Neutrophil (primary cell): ENCODE measurements around the gene WIZ.
A peak's percentile ranks its signal among the peaks of the same experiment; 100 is the strongest.
"Not testable (repeated sequence)": the region's sequence is repeated elsewhere in the genome, so short reads cannot be mapped to it uniquely, and the experiment has no call there.

Experiments
- H3K27ac ChIP-seq: fragments of 200-600 bp; sonication (generic); 2 replicates; pipeline ENCODE4 v1.5.1; 2016; ENCODE audit warnings: mild to moderate bottlenecking, moderate library complexity
- H3K27me3 ChIP-seq: fragments of 200-600 bp; sonication (generic); 2 replicates; pipeline ENCODE4 v1.6.0; 2016; ENCODE audit warnings: mild to moderate bottlenecking
- H3K36me3 ChIP-seq: fragments of 200-600 bp; sonication (generic); 2 replicates; pipeline ENCODE4 v1.5.1; 2017
- H3K4me1 ChIP-seq, 2 experiments: fragments of 200-600 bp in 1 of 2; sonication (generic) in 1 of 2; 1 replicate in 1 of 2; 2 replicates in 1 of 2; pipeline versions ENCODE4 v1.5.1 to v1.6.1; 2013 to 2016; ENCODE audit warnings: low read depth in 1 of 2, low read length in 1 of 2, mild to moderate bottlenecking in 1 of 2, moderate library complexity in 1 of 2; ENCODE audit not compliant: control insufficient read depth in 1 of 2, insufficient read depth in 1 of 2
- H3K4me3 ChIP-seq, 2 experiments: fragments of 200-600 bp in 1 of 2; sonication (generic) in 1 of 2; 1 replicate in 1 of 2; 2 replicates in 1 of 2; pipeline ENCODE4 v1.5.1; 2013 to 2016; ENCODE audit warnings: low read depth in 1 of 2, low read length in 1 of 2, mild to moderate bottlenecking in 1 of 2, moderate library complexity in 1 of 2
- H3K9me3 ChIP-seq: fragments of 200-600 bp; sonication (generic); 2 replicates; pipeline ENCODE4 v1.5.1; 2016
- CTCF ChIP-seq: fragments of 200-600 bp; sonication (generic); IDR thresholded peaks from 2 replicates; pipeline ENCODE4 v1.5.1; 2016; ENCODE audit warnings: antibody characterized with exemption

The WIZ gene

GRCh38 chr19:15475169-15475568 lies 25.4 kb upstream of the WIZ start:
- H3K4me1 ChIP-seq, result no peaks in the 10 kb centered on the region
- no peak overlapping the region for H3K4me3 ChIP-seq
- no peak for TF ChIP-seq CTCF
- no peaks in the 10 kb centered on the region for H3K9me3 ChIP-seq
- H3K27me3 ChIP-seq, result peaks cover 14% of the 10 kb centered on the region
- no peaks in the 10 kb centered on the region for H3K36me3 ChIP-seq
- H3K27ac ChIP-seq, result no peak overlapping the region

GRCh38 chr19:15473821-15474220 lies 24.1 kb upstream of the WIZ start:
- peaks cover 12% of the 10 kb centered on the region in 2 experiments for H3K4me1 ChIP-seq
- H3K9me3 ChIP-seq, H3K36me3 ChIP-seq, H3K4me3 ChIP-seq, H3K27ac ChIP-seq: not testable (repeated sequence)
- peaks cover 26% of the 10 kb centered on the region for H3K27me3 ChIP-seq

GRCh38 chr19:15471639-15472101 lies 21.9 kb upstream of the WIZ start:
- Histone ChIP-seq H3K9me3 (no peaks in the 10 kb centered on the region), H3K27me3 (peaks cover 35% of the 10 kb centered on the region), H3K4me3 (no peak overlapping the region), H3K36me3 (no peaks in the 10 kb centered on the region), H3K27ac (no peak overlapping the region), H3K4me1 (peaks cover 28 to 29% of the 10 kb centered on the region in 2 experiments)
- no peak for TF ChIP-seq CTCF

GRCh38 chr19:15469513-15470297 lies 19.9 kb upstream of the WIZ start:
- H3K4me3 ChIP-seq, result peak overlapping the region; percentile 59 to 67
- no peak for TF ChIP-seq CTCF
- H3K27ac ChIP-seq, result peak overlapping the region; percentile 38
- H3K36me3 ChIP-seq, result no peaks in the 10 kb centered on the region
- peaks cover 37 to 44% of the 10 kb centered on the region in 2 experiments for H3K4me1 ChIP-seq
- H3K9me3 ChIP-seq, result no peaks in the 10 kb centered on the region
- H3K27me3 ChIP-seq, result peaks cover 35% of the 10 kb centered on the region

GRCh38 chr19:15468675-15469512 lies 19.1 kb upstream of the WIZ start:
- H3K27me3 ChIP-seq, result peaks cover 35% of the 10 kb centered on the region
- peaks cover 43 to 47% of the 10 kb centered on the region in 2 experiments for H3K4me1 ChIP-seq
- TF ChIP-seq CTCF, result no peak
- peak overlapping the region; percentile 38 for H3K27ac ChIP-seq
- no peaks in the 10 kb centered on the region for H3K9me3 ChIP-seq
- no peaks in the 10 kb centered on the region for H3K36me3 ChIP-seq
- H3K4me3 ChIP-seq, result peak overlapping the region; percentile 59 to 67
